Endodermal cell (in vitro differentiated cells): Measurements from ENCODE around the gene MAB21L3. TPM values are rescaled to one million over a fixed set of nuclear protein-coding genes. Genes with fewer than 3 reads are reported as not detected.

Experiments used
- DNase-seq: peaks from one replicate; pipeline ENCODE4 v3.0.0-alpha.2; 2017
- H3K27ac ChIP-seq: 2 replicates; pipeline ENCODE4 v1.5.1; 2013; ENCODE audit warnings: mild to moderate bottlenecking, low read depth, low read length, moderate library complexity
- H3K27me3 ChIP-seq: 2 replicates; pipeline ENCODE4 v1.6.1; 2013; ENCODE audit warnings: mild to moderate bottlenecking, low read length, moderate library complexity; ENCODE audit not compliant: insufficient read depth, control insufficient read depth, poor library complexity, severe bottlenecking
- H3K36me3 ChIP-seq: 2 replicates; pipeline ENCODE4 v1.7.0; 2013; ENCODE audit warnings: mild to moderate bottlenecking, low read length, moderate library complexity; ENCODE audit not compliant: control insufficient read depth, insufficient read depth
- H3K4me1 ChIP-seq: one replicate; pipeline ENCODE4 v1.7.0; 2013; ENCODE audit warnings: low read length; ENCODE audit not compliant: control insufficient read depth, insufficient read depth
- H3K4me3 ChIP-seq: 2 replicates; pipeline ENCODE4 v1.5.1; 2013; ENCODE audit warnings: mild to moderate bottlenecking, low read length, moderate library complexity
- H3K9ac ChIP-seq: 2 replicates; pipeline ENCODE4 v1.6.1; 2013; ENCODE audit warnings: mild to moderate bottlenecking, low read length, moderate library complexity; ENCODE audit not compliant: poor library complexity, severe bottlenecking; ENCODE audit errors: extremely low read depth
- H3K9me3 ChIP-seq: 2 replicates; pipeline ENCODE4 v1.6.1; 2013; ENCODE audit warnings: mild to moderate bottlenecking, low read length, moderate library complexity; ENCODE audit not compliant: control insufficient read depth
- H3K27ac Mint-ChIP-seq: 2 replicates; pipeline ENCODE4 v1.8.0; 2020; ENCODE audit warnings: mixed read lengths
- H3K27me3 Mint-ChIP-seq: 2 replicates; pipeline ENCODE4 v1.8.0; 2021; ENCODE audit warnings: mild to moderate bottlenecking, mixed read lengths; ENCODE audit not compliant: insufficient read depth
- H3K36me3 Mint-ChIP-seq: 2 replicates; pipeline ENCODE4 v1.8.0; 2020; ENCODE audit warnings: low read depth, mixed read lengths
- H3K4me1 Mint-ChIP-seq: 2 replicates; pipeline ENCODE4 v1.8.0; 2020; ENCODE audit warnings: mixed read lengths
- H3K4me3 Mint-ChIP-seq: 2 replicates; pipeline ENCODE4 v1.8.0; 2020; ENCODE audit warnings: mild to moderate bottlenecking, moderate library complexity, mixed read lengths
- H3K9me3 Mint-ChIP-seq: 2 replicates; pipeline ENCODE4 v1.8.0; 2020; ENCODE audit warnings: mild to moderate bottlenecking, mixed read lengths
- CTCF ChIP-seq: fragments of 200-600 bp; sonication (generic); conservative IDR thresholded peaks from 2 replicates; pipeline ENCODE4 v1.5.0; 2021; ENCODE audit warnings: antibody characterized with exemption, mild to moderate bottlenecking
- WGBS, 2 experiments: methylation state at CpG; one replicate each; pipeline versions ENCODE4 v1.1.5 to v1.1.7; 2013; ENCODE audit warnings: missing lambda C conversion rate in 2 of 2, mixed read lengths in 1 of 2; ENCODE audit not compliant: insufficient coverage in 1 of 2, insufficient read length in 1 of 2; 5-methylcytosine and 5-hydroxymethylcytosine counted together
- total RNA-seq, 2 donors: library from RNA; stranded (reverse); fragmentation: NEBNext Ultra II Directional in 1 of 2; extraction: Animal tissue kit (Norgen Biotek cat#: 25700) in 1 of 2; gene quantifications; 2 replicates in 1 of 2; 3 replicates in 1 of 2; pipeline ENCODE4 v1.2.1, GENCODE V29; 2021

Gene MAB21L3
- total RNA-seq, 2 donors from 2014 or later = 0.09 TPM; not detected in 1

- H3K9me3 ChIP-seq = no peaks in the 10 kb centered on the region
- peaks cover 40% of the 10 kb centered on the region for H3K36me3 Mint-ChIP-seq
- H3K4me3 Mint-ChIP-seq = no peak overlapping the region
- H3K27me3 ChIP-seq = no peaks in the 10 kb centered on the region
- no peaks in the 10 kb centered on the region for H3K4me1 ChIP-seq
- H3K36me3 ChIP-seq = peaks cover 79% of the 10 kb centered on the region
- WGBS, 2 experiments = 95 to 97% methylated on average over 2 of the region's 2 CpGs
- DNase-seq = no peak
- no peak overlapping the region for H3K9ac ChIP-seq
- H3K27me3 Mint-ChIP-seq = no peaks in the 10 kb centered on the region
- no peaks in the 10 kb centered on the region for H3K9me3 Mint-ChIP-seq
- no peak overlapping the region for H3K4me3 ChIP-seq
- H3K27ac Mint-ChIP-seq = no peak overlapping the region
- H3K4me1 Mint-ChIP-seq = no peaks in the 10 kb centered on the region
- H3K27ac ChIP-seq = no peak overlapping the region
- no peak for TF ChIP-seq CTCF
Observed at GRCh38 chr1:116066868-116067565, 44.2 kb upstream of the MAB21L3 start.

- WGBS, 2 experiments = 92 to 93% methylated on average over 2 of the region's 2 CpGs
- H3K27me3 ChIP-seq = no peaks in the 10 kb centered on the region
- no peak for TF ChIP-seq CTCF
- H3K27ac ChIP-seq = no peak overlapping the region
- no peaks in the 10 kb centered on the region for H3K9me3 ChIP-seq
- Mint-ChIP-seq H3K27me3 (no peaks in the 10 kb centered on the region), H3K9me3 (no peaks in the 10 kb centered on the region), H3K36me3 (peaks cover 38% of the 10 kb centered on the region), H3K4me1 (no peaks in the 10 kb centered on the region), H3K4me3 (no peak overlapping the region), H3K27ac (no peak overlapping the region)
- H3K4me1 ChIP-seq = no peaks in the 10 kb centered on the region
- no peak for DNase-seq
- no peak overlapping the region for H3K9ac ChIP-seq
- no peak overlapping the region for H3K4me3 ChIP-seq
- peaks cover 78% of the 10 kb centered on the region for H3K36me3 ChIP-seq
Observed at GRCh38 chr1:116067566-116067890, 43.7 kb upstream of the MAB21L3 start.

GRCh38 chr1:116075575-116075974 lies 35.6 kb upstream of the MAB21L3 start:
- Histone ChIP-seq H3K9ac (no peak overlapping the region), H3K36me3 (peaks cover 28% of the 10 kb centered on the region), H3K27ac (no peak overlapping the region), H3K4me1 (no peaks in the 10 kb centered on the region), H3K9me3 (no peaks in the 10 kb centered on the region), H3K4me3 (no peak overlapping the region), H3K27me3 (no peaks in the 10 kb centered on the region)
- Mint-ChIP-seq H3K9me3 (no peaks in the 10 kb centered on the region), H3K27ac (no peak overlapping the region), H3K27me3 (no peaks in the 10 kb centered on the region), H3K4me1 (no peaks in the 10 kb centered on the region), H3K4me3 (no peak overlapping the region), H3K36me3 (peaks cover 9% of the 10 kb centered on the region)
- no CpG with 5 or more reads among the region's 1 CpG for WGBS, 2 experiments
- TF ChIP-seq CTCF = no peak
- no peak for DNase-seq
